NCI-H748 treated with DMSO at 0.1 percent for 48 hours (cell line): ENCODE measurements around the gene TRAPPC6A.

Experiments
- DNase-seq: peaks from one replicate; lab custom pipeline; 2025; lab: John Stamatoyannopoulos, UW

TRAPPC6A gene

GRCh38 chr19:45162608-45163143, 15.4 kb downstream of the TRAPPC6A start:
- no peak for DNase-seq

DNA sequence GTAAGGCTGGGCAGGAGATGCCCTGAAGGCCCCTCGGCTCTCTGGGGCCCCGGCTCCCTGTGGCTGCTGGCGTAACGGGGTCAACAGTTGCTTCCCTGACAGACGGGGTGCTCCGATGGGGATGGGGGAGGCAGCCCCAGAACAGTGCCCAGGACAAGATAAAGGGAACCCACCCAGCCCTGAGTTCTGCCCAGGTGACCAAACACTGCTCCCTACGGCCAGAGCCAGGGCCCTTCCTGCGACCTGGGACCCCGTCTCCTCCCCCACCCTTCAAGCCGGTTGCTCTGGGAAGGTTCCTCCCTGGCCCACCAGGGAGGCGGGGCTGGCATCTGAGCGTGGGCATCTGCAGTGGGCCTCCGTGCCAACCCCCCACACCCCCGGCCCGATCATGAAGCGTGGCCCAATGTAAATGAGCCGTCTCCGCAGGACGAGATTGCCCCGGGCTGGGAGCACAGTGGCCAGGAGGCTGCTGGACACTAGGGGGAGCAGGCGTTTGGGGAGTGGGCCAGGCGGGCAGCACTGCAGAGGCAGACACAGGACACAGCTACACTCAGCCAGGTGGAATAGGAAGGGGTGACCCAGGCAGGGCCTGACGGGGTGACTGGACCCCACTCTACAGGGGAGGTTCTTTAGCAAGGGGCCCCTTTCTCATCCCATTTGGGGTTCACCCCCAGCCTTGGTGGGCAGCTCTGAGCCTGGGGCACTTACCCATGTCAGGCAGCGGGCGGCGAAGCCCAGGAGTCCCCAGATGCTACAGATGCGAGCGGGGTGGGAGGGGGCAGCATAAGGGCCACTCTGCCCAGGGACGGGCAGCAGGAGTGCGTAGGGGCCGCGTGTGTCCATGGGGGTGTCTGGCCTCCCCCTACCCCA, 16.1 kb downstream of the TRAPPC6A start:
- DNase-seq, result no peak

DNA sequence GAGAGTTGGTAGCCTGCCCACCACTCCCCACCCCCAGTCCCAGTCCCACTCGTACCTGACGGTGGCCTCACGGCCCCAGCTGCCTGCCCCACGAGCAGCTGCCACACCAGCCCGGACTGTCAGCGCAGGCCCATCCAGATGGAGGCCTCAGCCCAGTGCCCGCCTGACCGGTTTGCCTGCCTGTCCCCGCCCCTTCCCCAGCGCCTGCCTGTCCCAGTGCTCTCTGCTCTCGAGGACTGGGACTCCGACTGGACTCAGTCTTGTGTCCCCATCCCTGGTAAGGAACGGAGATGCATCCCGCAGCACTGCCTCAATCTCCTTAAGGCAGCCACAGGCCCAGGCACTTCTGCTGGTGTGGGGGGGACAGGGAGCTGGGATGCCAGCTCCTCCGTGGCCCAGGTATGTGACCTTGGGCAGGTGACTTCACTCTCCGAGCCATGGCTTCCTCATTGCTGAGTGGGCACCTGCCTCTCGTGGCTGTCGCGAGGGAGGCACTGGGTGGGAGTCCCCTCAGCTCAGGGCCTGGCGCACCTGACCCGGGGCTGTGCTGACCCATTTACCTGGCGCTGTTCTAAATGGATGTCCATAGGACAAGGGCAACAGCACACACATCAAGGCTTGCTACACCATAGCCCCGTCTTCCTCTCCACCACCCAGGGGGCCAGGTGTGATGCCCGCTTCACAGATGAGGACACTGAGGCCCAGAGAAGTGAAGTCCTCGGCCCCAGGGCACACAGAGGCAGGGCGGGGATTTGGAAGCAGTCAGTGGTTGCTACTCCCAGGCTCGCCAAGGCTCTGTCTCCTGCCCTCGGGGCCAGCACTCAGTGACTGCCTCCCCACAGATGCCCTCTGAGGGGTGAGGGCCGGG, 16.9 kb downstream of the TRAPPC6A start, which contains the start of gene NKPD1:
NKPD1 (minus strand) TSS at position 113 of the 868 bp plus-strand sequence. CDS start 832 bp downstream, outside the sequence.
- no peak for DNase-seq

DNA sequence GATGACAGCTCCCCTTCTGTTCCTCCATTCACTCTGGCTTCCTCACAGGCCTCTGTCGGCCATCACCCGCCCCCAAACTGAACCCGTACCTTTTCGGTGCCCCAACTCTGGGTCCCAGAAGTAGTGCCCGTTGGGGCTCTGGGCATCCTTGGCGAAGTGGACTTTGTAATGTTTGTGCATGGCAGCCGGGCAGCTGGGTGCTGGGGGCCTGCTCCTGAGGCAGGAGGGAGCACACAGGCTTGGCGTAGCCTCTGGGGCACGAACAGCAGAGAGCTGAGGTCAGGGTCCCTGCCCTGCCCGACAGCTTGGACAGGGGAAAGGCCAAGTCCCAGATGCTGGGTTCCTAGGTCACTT, 18.1 kb downstream of the TRAPPC6A start:
- DNase-seq, result no peak

GRCh38 chr19:45159210-45159970, 18.6 kb downstream of the TRAPPC6A start:
- no peak for DNase-seq

DNA sequence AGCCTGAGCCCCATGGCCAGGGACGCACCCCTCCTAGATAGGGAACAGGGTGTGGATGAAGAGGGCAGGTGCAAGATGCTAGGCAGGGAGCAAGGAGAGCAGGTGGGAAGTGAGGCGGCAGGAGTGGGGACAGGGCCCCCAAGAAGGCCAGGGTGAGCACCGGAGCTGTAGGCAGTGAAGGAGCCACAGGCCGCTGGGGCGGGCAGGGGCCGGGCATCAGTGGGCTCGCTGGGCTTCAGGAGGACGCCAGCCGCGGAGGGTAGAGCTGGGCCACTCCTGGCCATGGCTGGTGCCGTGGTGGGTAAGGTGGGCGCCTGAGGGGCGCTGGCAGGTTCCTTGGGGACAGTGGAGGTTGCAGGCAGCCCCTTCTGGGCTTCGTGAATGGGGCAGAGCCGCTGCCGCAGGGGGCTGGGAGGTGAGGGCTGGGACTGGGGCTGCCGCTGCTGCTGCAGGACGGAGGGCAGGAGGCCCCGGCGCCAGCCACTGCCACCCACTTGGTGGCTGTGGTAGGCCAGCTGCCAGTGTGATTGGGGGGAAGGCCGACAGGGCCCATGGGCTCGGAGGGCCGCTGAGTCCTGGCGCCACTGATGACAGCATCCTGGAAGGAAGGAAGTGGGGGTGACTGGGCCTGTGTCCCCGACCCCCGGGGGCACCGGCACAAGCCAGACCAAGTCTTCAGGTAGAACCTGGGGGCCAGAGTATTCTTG, 19.4 kb downstream of the TRAPPC6A start:
- no peak for DNase-seq

- no peak for DNase-seq
Measured at GRCh38 chr19:45156751-45157150, 21.3 kb downstream of the TRAPPC6A start.

GRCh38 chr19:45156011-45156630, 21.9 kb downstream of the TRAPPC6A start:
- DNase-seq, result no peak

DNA sequence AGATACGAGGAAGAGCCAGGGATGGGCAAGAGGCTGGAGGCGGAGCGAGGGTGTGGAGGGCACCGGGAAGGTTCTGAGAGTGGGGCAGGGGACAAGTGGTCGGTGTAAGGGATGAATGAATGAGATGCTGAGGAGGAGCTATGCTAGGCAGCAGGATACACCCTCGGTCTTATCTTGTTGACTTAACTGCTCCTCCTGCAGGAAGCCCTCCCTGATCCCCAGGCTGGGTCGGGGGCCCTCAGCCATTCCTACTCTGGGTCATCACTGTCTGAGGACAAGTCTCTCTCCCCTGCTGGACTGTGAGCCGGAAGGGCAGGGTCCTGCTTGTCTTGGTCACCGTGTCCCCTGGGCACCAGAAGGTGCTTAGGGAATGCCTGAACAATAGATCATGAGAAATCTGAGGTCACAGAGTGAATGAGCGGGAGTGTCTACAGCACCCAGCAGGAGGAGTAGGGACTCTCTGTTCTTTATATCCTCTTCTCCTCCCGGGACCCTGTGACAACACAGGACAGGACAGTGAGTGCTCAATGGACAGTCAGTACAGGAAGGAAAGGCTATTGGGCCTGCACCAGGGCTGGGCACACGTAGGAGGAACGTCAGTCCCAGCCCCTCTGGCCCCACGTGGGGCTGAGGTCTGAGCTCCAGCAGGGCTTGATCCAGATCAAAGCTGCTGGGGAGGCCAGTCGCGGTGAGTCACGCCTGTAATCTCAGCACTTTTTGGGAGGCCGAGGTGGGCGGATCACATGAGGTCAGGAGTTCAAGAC, 23.8 kb downstream of the TRAPPC6A start:
- DNase-seq, result no peak

DNA sequence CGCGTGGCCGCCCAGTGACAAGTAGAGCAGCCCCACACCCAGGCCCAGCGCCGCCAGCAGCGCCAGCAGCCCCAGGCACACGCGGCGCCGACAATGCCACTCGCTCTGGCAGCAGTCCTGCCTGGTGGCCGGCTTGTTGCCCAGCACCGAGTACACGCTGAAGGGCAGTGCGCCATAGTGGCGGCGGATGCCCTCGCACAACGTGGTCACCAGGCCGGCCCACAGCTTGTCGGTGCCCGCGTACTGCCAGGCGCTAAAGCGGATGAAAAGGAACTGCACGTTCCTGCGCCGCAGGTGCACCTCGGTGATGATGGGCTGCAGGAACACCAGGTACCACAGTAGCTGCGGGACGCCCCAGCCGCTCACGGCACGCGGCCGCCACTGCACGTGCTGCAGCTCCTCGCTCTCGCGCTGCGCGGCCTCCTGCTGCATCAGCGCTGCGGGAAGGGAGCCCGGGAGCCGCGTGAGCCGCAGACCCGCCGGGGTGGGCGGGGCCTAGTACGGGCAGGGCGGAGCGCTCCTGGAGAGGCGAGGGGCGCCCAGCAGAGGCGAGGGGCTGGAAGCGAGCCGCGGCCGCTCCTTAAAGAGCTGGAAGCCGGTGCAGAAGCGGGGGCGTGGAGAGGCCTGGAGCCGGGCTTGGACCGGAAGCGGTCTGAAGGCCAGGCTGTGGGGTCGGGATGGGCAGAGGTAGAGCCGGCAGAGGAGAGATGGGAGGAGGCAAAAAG, 24.5 kb downstream of the TRAPPC6A start:
- no peak for DNase-seq

- DNase-seq, result no peak
Measured at GRCh38 chr19:45152504-45153338, 25.3 kb downstream of the TRAPPC6A start.

- no peak for DNase-seq
Measured at GRCh38 chr19:45151821-45152503, 26.1 kb downstream of the TRAPPC6A start.

- DNase-seq, result no peak
Measured at GRCh38 chr19:45151320-45151719, 26.7 kb downstream of the TRAPPC6A start.

GRCh38 chr19:45150751-45151281, 27.2 kb downstream of the TRAPPC6A start:
- DNase-seq, result no peak

DNA sequence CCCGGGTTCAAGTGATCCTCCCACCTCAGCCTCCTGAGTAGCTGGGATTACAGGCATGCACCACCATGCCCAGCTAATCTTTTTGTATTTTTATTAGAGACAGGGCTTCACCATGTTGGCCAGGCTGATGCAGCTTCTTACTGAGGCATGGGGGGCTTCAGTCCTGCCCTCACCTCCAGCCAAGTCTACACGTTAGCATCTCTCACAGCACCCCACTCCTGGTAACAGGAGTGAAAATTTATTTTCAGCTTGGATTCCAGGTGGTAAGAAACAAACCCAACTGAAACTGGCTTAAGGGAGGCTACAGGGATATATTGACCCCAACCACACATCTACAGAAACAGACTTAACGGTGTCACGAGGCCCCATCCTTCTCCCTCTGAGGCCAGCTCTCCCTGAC, 27.9 kb downstream of the TRAPPC6A start:
- DNase-seq, result no peak

DNA sequence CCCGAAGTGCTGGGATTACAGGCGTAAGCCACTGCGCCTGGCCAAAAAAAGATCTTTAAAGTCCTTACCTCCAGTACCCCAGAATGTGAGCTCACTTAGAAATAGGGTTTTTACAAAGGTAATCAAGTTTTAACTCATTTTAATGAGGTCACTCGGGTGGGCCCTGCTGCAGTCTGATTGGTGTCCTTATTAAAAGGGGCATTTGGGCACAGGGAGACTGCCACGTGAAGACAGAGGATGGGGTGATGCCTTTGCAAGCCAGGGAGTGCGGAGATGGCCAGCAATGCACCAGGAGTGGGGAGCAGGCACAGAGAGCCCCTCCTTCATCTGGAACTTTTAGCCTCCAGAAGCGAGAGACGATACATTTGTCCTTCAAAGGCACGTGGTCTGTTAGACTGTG, 28.9 kb downstream of the TRAPPC6A start:
- DNase-seq, result no peak

GRCh38 chr19:45147835-45148676, 30.0 kb downstream of the TRAPPC6A start:
- DNase-seq, result no peak
